Upper lobe of left lung (tissue), 4 donors: Measurements from ENCODE around the gene AKNA.

Experiments
- EP300 ChIP-seq, 4 donors: sonication (generic); formaldehyde crosslinking; IDR thresholded peaks; one replicate each; pipeline ENCODE4 v1.5.1; 2017; ENCODE audit warnings: antibody characterized with exemption in 4 of 4, control low read depth in 2 of 4
- TF ChIP-seq, protein P1 (sequence below), 6 experiments: fragments of 450-650 bp in 4 of 6; fragments of 200-600 bp in 2 of 6; sonication (generic) in 2 of 6; IDR thresholded peaks; one replicate each; pipeline ENCODE4 v1.5.1; 2016 to 2019; ENCODE audit warnings: antibody characterized with exemption in 6 of 6

DNA sequence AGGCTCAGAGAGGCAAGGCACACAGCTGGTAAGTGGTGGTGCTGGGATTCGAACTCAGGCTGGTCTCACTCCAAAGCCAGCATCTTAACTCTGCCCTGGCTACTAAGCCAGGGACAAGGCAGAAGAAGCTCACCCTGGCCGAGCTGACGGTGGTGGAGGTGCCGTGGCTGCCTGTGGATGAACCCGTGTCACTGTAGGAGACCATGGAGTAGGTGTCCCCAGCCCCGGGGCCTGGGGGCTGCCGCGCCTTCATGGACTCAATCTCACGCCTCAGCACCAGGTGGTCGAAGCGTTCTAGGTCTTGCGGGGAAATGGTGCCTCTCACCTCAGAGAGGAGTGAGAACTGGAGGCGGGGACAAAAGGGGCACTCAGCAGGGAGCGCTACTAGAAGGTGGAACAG is 35.4 kb upstream of the AKNA start:
- TF ChIP-seq, protein P1, sequence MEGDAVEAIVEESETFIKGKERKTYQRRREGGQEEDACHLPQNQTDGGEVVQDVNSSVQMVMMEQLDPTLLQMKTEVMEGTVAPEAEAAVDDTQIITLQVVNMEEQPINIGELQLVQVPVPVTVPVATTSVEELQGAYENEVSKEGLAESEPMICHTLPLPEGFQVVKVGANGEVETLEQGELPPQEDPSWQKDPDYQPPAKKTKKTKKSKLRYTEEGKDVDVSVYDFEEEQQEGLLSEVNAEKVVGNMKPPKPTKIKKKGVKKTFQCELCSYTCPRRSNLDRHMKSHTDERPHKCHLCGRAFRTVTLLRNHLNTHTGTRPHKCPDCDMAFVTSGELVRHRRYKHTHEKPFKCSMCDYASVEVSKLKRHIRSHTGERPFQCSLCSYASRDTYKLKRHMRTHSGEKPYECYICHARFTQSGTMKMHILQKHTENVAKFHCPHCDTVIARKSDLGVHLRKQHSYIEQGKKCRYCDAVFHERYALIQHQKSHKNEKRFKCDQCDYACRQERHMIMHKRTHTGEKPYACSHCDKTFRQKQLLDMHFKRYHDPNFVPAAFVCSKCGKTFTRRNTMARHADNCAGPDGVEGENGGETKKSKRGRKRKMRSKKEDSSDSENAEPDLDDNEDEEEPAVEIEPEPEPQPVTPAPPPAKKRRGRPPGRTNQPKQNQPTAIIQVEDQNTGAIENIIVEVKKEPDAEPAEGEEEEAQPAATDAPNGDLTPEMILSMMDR (IDR thresholded peaks at IDR 0.05): no peak
- TF ChIP-seq EP300 (IDR thresholded peaks at IDR 0.05): no peak
